ENCODE data around the gene DCAF8.

- no peak for TF ChIP-seq POLR2AphosphoS5 (IDR thresholded peaks at IDR 0.05; ENCODE audit: low read depth, low read length)
- no peak for TF ChIP-seq POLR2A (IDR thresholded peaks at IDR 0.05; ENCODE audit: low read depth, low read length)
Measured at GRCh38 chr1:160239582-160240299, 22.6 kb downstream of the DCAF8 start.
